BJ (cell line): ENCODE results near the gene PDLIM5. TPM values are rescaled to one million over a fixed set of nuclear protein-coding genes. Genes with fewer than 3 reads are reported as not detected.

Experiments used
- CTCF ChIA-PET: fragments of 350-600 bp; formaldehyde crosslinking; extraction: SDS; loops from one replicate; lab custom pipeline; 2021; ENCODE audit warnings: antibody characterized with exemption, inconsistent platforms; lab: Yijun Ruan, JAX
- POLR2A ChIA-PET: fragments of 300-600 bp; sonication (Branson Sonifier 250); formaldehyde crosslinking; extraction: SDS; loops from one replicate; lab custom pipeline; 2021; ENCODE audit warnings: antibody characterized with exemption; lab: Charles Lee
- DNase-seq: peaks from one replicate; pipeline ENCODE4 v3.0.0-alpha.2; 2011; ENCODE audit warnings: low read depth
- H3K27me3 ChIP-seq: 2 replicates; pipeline ENCODE4 v1.6.0; 2011; ENCODE audit warnings: low read length; ENCODE audit not compliant: control insufficient read depth, insufficient read depth
- H3K36me3 ChIP-seq: 2 replicates; pipeline ENCODE4 v1.5.1; 2011; ENCODE audit warnings: low read length; ENCODE audit not compliant: control insufficient read depth, insufficient read depth
- H3K4me3 ChIP-seq: 2 replicates; pipeline ENCODE4 v1.5.1; 2011; ENCODE audit warnings: low read depth, mild to moderate bottlenecking, control low read depth, low read length
- CTCF ChIP-seq: IDR thresholded peaks from 2 replicates; pipeline ENCODE4 v1.5.1; 2011; ENCODE audit warnings: low read depth, mild to moderate bottlenecking, control low read depth, inconsistent platforms, low read length, moderate library complexity; ENCODE audit not compliant: insufficient read depth
- polyA plus RNA-seq: library from polyadenylated mRNA; depleted of rRNA; stranded (reverse); fragments of >200 nt; gene quantifications from 2 replicates; pipeline ENCODE4 v1.2.3, GENCODE V29; 2011

PDLIM5 gene
- polyA plus RNA-seq, 1 experiment = 353 TPM

DNA sequence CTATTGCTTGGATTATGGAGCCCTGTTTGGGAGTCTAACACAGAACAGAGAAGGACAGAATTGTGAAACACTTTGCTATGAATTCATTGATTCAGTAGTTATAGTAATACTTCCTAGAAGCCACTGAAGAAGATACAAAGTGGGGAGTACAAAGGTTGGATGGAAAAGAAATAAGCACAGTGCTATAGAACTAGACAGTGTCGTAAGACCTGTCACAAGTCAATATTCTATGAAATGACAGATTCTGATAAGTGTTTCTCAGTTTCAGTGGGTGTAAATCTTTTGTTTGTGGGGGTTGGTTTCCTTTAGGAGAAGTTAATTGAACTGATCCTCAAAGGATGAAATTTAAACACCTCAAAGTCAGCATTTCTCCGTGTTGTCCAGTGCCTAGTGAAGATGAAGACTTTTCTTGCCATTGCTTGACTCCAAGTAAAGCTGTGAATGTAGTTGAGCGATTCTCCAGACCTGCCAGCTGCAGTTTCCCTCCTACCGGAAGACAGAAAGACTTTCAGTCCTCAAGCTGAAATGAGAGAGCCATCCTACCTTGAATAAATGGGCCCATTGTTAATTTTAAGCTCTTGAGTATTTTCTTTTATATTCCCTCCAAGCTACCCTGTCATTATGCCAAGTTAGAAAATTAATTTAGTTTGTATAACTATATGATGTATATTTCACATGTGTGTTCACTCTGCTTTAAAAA is 7.9 kb downstream of the PDLIM5 start:
- POLR2A ChIA-PET = no interaction called here
- CTCF ChIA-PET = no interaction called here
- no peaks in the 10 kb centered on the region; the same call in 1 of the 2 replicates for H3K36me3 ChIP-seq
- no peak for TF ChIP-seq CTCF
- no peak overlapping the region for H3K4me3 ChIP-seq
- DNase-seq = no peak
- H3K27me3 ChIP-seq = no peaks in the 10 kb centered on the region

GRCh38 chr4:94461506-94461905 is 9.8 kb downstream of the PDLIM5 start:
- H3K4me3 ChIP-seq = no peak overlapping the region
- H3K27me3 ChIP-seq = no peaks in the 10 kb centered on the region
- DNase-seq = no peak
- H3K36me3 ChIP-seq = no peaks in the 10 kb centered on the region; the same call in 1 of the 2 replicates
- ChIA-PET CTCF (no interaction called here), POLR2A (no interaction called here)
- no peak for TF ChIP-seq CTCF

DNA sequence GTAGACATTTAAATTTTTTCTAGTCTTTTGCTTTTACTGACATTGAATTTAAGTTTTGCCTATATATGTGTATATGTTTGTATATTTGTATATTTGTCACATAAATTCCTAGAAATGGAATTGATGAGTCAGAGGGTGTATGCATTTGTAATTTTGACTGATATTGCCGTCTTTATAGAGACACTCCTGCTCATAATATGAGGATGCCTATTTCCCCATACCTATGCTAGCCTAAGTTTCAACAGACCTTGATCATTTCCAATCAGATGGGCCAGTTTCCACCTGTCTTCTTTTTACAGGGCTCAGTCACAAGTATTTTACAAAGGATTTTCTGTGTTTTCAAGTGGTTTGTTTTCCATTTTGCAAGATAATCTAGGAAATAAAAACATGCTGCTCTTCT is 10.8 kb downstream of the PDLIM5 start:
- CTCF ChIA-PET = interaction anchor here (1.4 kb wide), 1 partner anchor 55 kb away, joined by 3 read pairs; no protein-coding TSS in a partner anchor

DNA sequence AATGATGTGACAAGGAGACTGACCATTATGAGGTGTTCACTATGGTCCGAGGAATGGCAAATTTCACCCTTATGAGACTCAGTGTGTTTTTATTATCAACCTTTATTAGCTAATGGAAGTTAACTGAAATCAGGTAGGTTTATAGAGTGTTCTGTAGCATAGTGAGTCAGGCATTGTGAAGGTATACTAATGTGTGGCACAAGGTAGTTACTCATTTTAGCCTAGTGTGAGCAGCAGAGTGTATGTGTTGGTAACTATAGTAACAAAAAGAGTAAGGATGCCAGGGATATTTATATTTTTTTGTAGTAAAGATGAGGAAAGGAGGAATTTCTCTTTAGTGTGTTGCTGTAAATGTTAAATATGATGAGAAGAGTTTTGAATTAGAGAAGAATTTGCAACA is 12.0 kb downstream of the PDLIM5 start:
- DNase-seq = no peak
- Histone ChIP-seq H3K27me3 (no peaks in the 10 kb centered on the region), H3K4me3 (no peak overlapping the region), H3K36me3 (no peaks in the 10 kb centered on the region)
- ChIA-PET CTCF (interaction anchor here (1.4 kb wide), 1 partner anchor 57 kb away, joined by 3 read pairs; no protein-coding TSS in a partner anchor), POLR2A (interaction anchor here (0.6 to 0.7 kb wide), 2 partner anchors 17 to 590 kb away, joined by 3 to 4 read pairs; no protein-coding TSS in a partner anchor)
- no peak for TF ChIP-seq CTCF

More for the DNA sequence above, 10.8 kb downstream of the PDLIM5 start:
- Histone ChIP-seq H3K27me3 (no peaks in the 10 kb centered on the region), H3K36me3 (no peaks in the 10 kb centered on the region), H3K4me3 (no peak overlapping the region)
- TF ChIP-seq CTCF = no peak
- DNase-seq = no peak
- POLR2A ChIA-PET = no interaction called here

DNA sequence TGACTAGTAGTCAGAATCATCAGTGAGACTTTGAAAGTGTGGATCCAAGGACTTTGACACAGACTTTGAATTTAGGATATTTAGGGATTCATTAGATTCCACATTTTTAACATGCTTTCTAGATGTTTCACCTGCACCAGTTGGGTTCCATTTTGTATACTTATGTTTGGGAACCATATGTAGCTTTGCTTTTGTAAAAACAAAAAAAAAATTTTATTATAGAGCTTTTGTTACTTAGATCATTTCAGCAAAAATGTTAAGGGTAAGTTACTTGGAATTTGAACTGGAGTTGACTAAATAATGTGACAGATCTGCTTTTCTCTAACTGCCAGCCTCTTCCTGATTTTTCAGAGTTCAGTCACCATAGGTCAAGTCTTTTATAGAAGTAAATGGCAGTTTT is 14.6 kb downstream of the PDLIM5 start:
- ChIA-PET POLR2A (no interaction called here), CTCF (no interaction called here)
- Histone ChIP-seq H3K4me3 (no peak overlapping the region), H3K27me3 (no peaks in the 10 kb centered on the region), H3K36me3 (no peaks in the 10 kb centered on the region)
- no peak for TF ChIP-seq CTCF
- DNase-seq = no peak
